CD4-positive, alpha-beta T cell (primary cell): ENCODE results near the gene ROR1. TPM values are rescaled to one million over a fixed set of nuclear protein-coding genes. Genes with fewer than 3 reads are reported as not detected.

Source experiments
- ATAC-seq: fragments of 200-7000 bp; cut with Tn5 transposase; one replicate; pipeline ENCODE4 v1.10.0; 2022; ENCODE audit warnings: mild to moderate bottlenecking; ENCODE audit not compliant: poor library complexity
- CTCF ChIA-PET: fragments of 350-600 bp; sonication (Branson Sonifier 250); formaldehyde crosslinking; loops from one replicate; lab custom pipeline; 2021; ENCODE audit warnings: antibody characterized with exemption, inconsistent platforms; lab: Charles Lee
- POLR2A ChIA-PET: fragments of 350-600 bp; sonication (Branson Sonifier 250); formaldehyde crosslinking; loops from one replicate; lab custom pipeline; 2021; ENCODE audit warnings: antibody characterized with exemption, inconsistent platforms; lab: Charles Lee
- DNase-seq, 14 experiments: peaks; one replicate each; pipeline ENCODE4 v3.0.0-alpha.2; 2013 to 2020; ENCODE audit warnings: mixed read lengths in 2 of 14
- H3K27ac ChIP-seq, 2 donors: one replicate each; pipeline versions ENCODE4 v1.5.1 to v1.7.0; 2013; ENCODE audit warnings: low read length in 2 of 2, low read depth in 1 of 2, mild to moderate bottlenecking in 1 of 2
- H3K27me3 ChIP-seq, 2 experiments: 1 replicate in 1 of 2; 2 replicates in 1 of 2; pipeline versions ENCODE4 v1.6.1 to v1.7.0; 2013; ENCODE audit warnings: low read length in 2 of 2, control low read depth in 1 of 2, mild to moderate bottlenecking in 1 of 2, moderate library complexity in 1 of 2; ENCODE audit not compliant: insufficient read depth in 2 of 2, control insufficient read depth in 1 of 2
- H3K36me3 ChIP-seq: one replicate; pipeline ENCODE4 v1.6.1; 2013; ENCODE audit warnings: low read length, control low read depth; ENCODE audit not compliant: insufficient read depth
- H3K4me1 ChIP-seq: one replicate; pipeline ENCODE4 v1.6.1; 2013; ENCODE audit warnings: low read length, control low read depth; ENCODE audit not compliant: insufficient read depth
- H3K4me3 ChIP-seq: one replicate; pipeline ENCODE4 v1.5.1; 2013; ENCODE audit warnings: mild to moderate bottlenecking, low read length, moderate library complexity
- H3K9me3 ChIP-seq, 2 experiments: 1 replicate in 1 of 2; 2 replicates in 1 of 2; pipeline versions ENCODE4 v1.6.1 to v1.7.0; 2013; ENCODE audit warnings: low read length in 2 of 2, mild to moderate bottlenecking in 2 of 2, control low read depth in 1 of 2, moderate library complexity in 1 of 2; ENCODE audit not compliant: control insufficient read depth in 1 of 2, insufficient read depth in 1 of 2
- H3K27ac Mint-ChIP-seq: one replicate; pipeline ENCODE4 v1.8.0; 2020; ENCODE audit warnings: mixed read lengths
- H3K27me3 Mint-ChIP-seq: one replicate; pipeline ENCODE4 v1.8.0; 2021; ENCODE audit warnings: mixed read lengths
- H3K36me3 Mint-ChIP-seq: one replicate; pipeline ENCODE4 v1.8.0; 2021; ENCODE audit warnings: low read depth, mixed read lengths
- H3K4me1 Mint-ChIP-seq: one replicate; pipeline ENCODE4 v1.8.0; 2021; ENCODE audit warnings: low read depth, mixed read lengths
- H3K4me3 Mint-ChIP-seq: one replicate; pipeline ENCODE4 v1.8.0; 2020; ENCODE audit warnings: mild to moderate bottlenecking, mixed read lengths
- H3K9me3 Mint-ChIP-seq: one replicate; pipeline ENCODE4 v1.8.0; 2020; ENCODE audit warnings: mixed read lengths
- intact Hi-C, 2 experiments: fragments of 100-400 bp; cut with DNase I in 1 of 2; cut with micrococcal nuclease in 1 of 2; formaldehyde crosslinking; loops; one replicate each; pipeline versions ENCODE4 v1.15.1 to v1.9.0; 2023 to 2025; cut with DNase I, micrococcal nuclease
- total RNA-seq, 174 experiments: library from RNA in 2 of 174; stranded (reverse) in 2 of 174; gene quantifications; one replicate each; pipeline ENCODE4 v1.2.3 and lab custom pipeline; 2021 to 2026
- TF ChIP-seq, protein P1 (sequence below): fragments of 200-600 bp; IDR thresholded peaks from one replicate; pipeline ENCODE4 v1.8.0; 2022; ENCODE audit warnings: antibody characterized with exemption, mild to moderate bottlenecking

ROR1 gene
- total RNA-seq, 2 experiments from 2014 or later = not detected

DNA sequence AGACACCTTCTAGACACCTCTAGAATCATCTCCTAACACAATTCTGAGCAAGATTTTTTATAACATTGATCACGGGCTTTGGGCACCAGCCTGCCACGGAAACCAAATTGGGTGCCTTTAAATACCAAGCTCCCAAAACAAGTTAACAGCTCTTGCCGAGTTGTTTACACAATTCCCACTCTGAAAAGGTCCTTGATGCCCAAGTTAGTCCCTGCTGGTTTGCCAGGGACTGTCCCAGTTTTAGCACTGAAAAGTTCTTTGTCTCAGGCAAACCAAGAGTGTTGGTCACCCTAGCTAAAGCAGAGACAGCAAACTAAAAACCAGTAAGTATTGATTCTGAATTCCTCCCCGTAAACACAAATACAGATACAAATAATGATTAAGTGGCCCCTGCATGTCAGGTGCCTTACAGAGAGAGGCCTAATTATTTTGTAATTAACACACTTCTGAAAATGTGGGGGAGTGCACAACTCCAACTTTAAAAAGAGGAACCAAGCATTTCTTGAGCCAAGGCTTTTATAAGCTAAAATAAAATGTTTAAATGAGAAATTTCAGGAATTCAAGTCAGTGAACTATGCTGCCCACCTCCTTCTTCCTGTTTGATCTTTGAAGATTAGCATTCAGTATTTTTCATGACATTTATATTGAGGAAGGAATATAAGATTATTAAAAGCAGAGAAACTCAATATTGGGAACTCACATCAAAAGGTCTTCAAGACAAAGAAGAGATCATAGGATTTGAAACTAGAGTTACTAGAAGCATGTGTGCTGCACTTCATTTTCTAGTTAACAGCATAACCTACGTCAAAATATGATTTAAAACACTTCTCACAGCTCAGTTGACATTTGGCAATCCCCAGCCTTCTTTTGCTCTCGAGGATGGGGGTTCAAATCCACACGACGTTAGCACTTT lies 420.6 kb downstream of the ROR1 start:
- Histone ChIP-seq H3K27ac (no peak overlapping the region), H3K9me3 (no peaks in the 10 kb centered on the region), H3K27me3 (no peaks in the 10 kb centered on the region), H3K36me3 (no peaks in the 10 kb centered on the region), H3K4me1 (no peaks in the 10 kb centered on the region), H3K4me3 (no peak overlapping the region)
- ChIA-PET POLR2A (no interaction called here), CTCF (no interaction called here)
- H3K27ac Mint-ChIP-seq = no peak overlapping the region
- TF ChIP-seq, protein P1, sequence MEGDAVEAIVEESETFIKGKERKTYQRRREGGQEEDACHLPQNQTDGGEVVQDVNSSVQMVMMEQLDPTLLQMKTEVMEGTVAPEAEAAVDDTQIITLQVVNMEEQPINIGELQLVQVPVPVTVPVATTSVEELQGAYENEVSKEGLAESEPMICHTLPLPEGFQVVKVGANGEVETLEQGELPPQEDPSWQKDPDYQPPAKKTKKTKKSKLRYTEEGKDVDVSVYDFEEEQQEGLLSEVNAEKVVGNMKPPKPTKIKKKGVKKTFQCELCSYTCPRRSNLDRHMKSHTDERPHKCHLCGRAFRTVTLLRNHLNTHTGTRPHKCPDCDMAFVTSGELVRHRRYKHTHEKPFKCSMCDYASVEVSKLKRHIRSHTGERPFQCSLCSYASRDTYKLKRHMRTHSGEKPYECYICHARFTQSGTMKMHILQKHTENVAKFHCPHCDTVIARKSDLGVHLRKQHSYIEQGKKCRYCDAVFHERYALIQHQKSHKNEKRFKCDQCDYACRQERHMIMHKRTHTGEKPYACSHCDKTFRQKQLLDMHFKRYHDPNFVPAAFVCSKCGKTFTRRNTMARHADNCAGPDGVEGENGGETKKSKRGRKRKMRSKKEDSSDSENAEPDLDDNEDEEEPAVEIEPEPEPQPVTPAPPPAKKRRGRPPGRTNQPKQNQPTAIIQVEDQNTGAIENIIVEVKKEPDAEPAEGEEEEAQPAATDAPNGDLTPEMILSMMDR = no peak
- H3K9me3 Mint-ChIP-seq = no peaks in the 10 kb centered on the region
- H3K36me3 Mint-ChIP-seq = no peaks in the 10 kb centered on the region
- intact Hi-C loops = no loop called here
- no peak for ATAC-seq
- no peak overlapping the region for H3K4me3 Mint-ChIP-seq
- DNase-seq = no peak
- H3K27me3 Mint-ChIP-seq = no peaks in the 10 kb centered on the region
- H3K4me1 Mint-ChIP-seq = no peaks in the 10 kb centered on the region

DNA sequence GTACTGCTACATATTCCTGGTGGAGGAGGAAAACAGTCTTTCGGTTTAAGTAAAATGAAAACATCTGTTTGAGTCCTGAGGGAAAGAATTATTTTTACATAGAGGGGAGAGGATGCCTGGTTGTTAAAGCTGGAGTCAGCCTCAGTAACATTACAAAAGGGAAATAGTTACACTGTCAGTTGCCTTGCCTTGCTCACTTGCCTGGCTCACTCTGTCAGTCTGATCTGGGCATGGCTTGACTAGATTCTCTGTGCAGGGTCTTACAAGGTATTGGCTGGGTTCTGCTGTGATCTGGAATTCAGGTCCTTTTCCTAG lies 421.2 kb downstream of the ROR1 start:
- Mint-ChIP-seq H3K36me3 (no peaks in the 10 kb centered on the region), H3K27me3 (no peaks in the 10 kb centered on the region), H3K4me1 (no peaks in the 10 kb centered on the region), H3K4me3 (no peak overlapping the region), H3K9me3 (no peaks in the 10 kb centered on the region), H3K27ac (no peak overlapping the region)
- DNase-seq = no peak
- ChIA-PET CTCF (no interaction called here), POLR2A (no interaction called here)
- H3K4me1 ChIP-seq = no peaks in the 10 kb centered on the region
- TF ChIP-seq, protein P1 = no peak
- H3K36me3 ChIP-seq = no peaks in the 10 kb centered on the region
- no peaks in the 10 kb centered on the region for H3K27me3 ChIP-seq
- H3K9me3 ChIP-seq = no peaks in the 10 kb centered on the region
- intact Hi-C loops = no loop called here
- ATAC-seq = no peak
- H3K4me3 ChIP-seq = no peak overlapping the region
- H3K27ac ChIP-seq = no peak overlapping the region

DNA sequence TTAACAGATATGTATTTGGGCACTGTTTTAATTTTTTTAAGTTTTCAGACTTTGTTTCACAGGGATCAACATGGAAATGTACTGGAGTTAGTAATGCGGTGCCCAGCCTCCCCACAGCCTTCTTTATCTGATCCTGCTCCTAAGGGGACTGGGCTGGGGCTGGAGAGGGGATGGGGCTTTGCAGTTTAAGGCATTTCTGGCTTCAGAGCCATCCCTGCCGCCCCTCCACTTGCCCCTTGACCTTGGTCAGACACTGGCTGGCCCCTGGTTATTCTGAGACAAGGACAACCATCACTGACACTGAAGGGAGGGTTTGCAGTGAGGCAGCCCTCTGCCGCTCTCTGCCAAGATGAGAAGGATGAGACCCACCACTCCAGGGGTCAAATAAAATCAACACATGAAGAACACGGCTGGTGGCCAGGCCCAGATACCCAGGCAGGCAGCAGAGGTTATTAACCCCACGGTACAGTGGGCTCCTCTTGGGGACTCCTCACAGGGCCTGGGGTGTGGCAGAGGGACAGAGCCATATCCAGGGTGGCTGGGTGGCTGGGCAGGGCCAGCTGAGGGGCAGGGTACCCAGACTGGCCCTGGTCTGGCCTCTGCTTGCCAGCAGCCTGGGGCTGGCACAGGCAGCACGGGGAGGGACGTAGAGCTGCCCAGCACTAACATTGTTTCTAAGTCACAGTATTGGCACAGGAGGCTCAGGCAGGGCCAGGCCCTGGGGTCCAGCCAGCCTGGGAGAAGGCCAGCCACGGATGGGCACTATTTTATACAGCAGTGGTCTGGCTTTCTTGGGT lies 422.5 kb downstream of the ROR1 start:
- Mint-ChIP-seq H3K4me1 (no peaks in the 10 kb centered on the region), H3K36me3 (no peaks in the 10 kb centered on the region), H3K4me3 (no peak overlapping the region), H3K27me3 (no peaks in the 10 kb centered on the region), H3K27ac (no peak overlapping the region), H3K9me3 (no peaks in the 10 kb centered on the region)
- Histone ChIP-seq H3K36me3 (no peaks in the 10 kb centered on the region), H3K4me3 (no peak overlapping the region), H3K4me1 (no peaks in the 10 kb centered on the region), H3K27ac (no peak overlapping the region), H3K27me3 (no peaks in the 10 kb centered on the region), H3K9me3 (no peaks in the 10 kb centered on the region)
- intact Hi-C loops = no loop called here
- ATAC-seq (no peak), DNase-seq (no peak)
- ChIA-PET CTCF (no interaction called here), POLR2A (no interaction called here)
- TF ChIP-seq, protein P1 = no peak
